ENCODE results near the gene PRM3. TPM values are rescaled to one million over a fixed set of nuclear protein-coding genes. Genes with fewer than 3 reads are reported as not detected.
A peak's percentile ranks its signal among the peaks of the same experiment; 100 is the strongest.

The PRM3 gene
- total RNA-seq, 2 experiments from 2014 or later, result not detected

DNA sequence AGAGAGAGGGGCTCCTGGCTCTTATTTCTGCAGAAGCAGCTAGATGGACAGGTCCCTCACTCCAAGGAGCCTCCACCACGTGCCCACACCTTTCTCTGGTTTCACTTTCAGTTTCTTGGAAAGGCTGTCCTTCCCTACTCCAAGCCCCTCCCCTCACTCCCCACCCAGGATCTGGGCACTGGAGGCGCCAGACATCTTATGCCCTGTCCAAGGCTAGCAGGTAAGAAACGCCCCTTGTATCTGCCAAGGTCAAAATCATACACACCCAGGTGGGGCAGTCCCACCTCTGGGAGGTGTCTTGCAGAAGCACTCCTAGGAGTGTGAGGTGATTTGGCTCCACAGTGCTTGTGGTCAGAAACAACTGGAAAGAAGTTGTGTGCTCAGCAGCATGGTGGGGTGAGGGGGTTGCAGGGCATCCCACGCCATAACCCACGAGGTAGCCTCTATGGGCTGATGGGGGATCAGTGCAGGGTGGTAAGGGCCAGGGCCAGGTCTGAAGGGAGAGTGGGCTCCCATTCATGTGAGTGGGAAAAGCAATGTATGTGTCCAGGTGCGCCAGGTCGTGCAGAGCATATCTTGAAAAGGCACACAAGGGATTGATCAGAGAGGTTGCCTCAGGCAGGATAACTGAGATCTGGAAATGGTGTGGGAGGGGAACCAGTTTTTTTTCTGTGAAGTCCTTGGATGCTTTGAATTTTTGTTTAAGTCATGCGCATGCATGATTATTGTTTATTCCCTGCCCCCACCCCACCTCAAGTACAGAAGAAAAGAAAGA is 39.5 kb upstream of the PRM3 start:
- peak overlapping the region; percentile 62 for H3K4me2 ChIP-seq (ENCODE audit: low read length)
- H3K27ac ChIP-seq (ENCODE audit: low read depth, low read length, poor library complexity, severe bottlenecking), result peak overlapping the region; percentile 99
- TF ChIP-seq EZH2phosphoT487 (IDR thresholded peaks at IDR 0.05; ENCODE audit: borderline replicate concordance, low read depth, low read length) (no peak), CTCF (conservative IDR thresholded peaks at IDR 0.05; ENCODE audit: low read length) (no peak)
- H4K20me1 ChIP-seq (ENCODE audit: insufficient read depth, low read length), result no peaks in the 10 kb centered on the region
- H3K9me3 ChIP-seq (ENCODE audit: low read length), result peaks cover 5% of the 10 kb centered on the region; the same call in 1 of the 2 replicates
- H3K4me1 ChIP-seq (ENCODE audit: insufficient read depth, low read length, poor library complexity, severe bottlenecking), result peaks cover 79% of the 10 kb centered on the region
- DNase-seq (ENCODE audit: low spot score), result no peak
- no peaks in the 10 kb centered on the region for H3K79me2 ChIP-seq (ENCODE audit: insufficient read depth, low read depth, low read length)
- ChIA-PET CTCF (ENCODE audit: unreplicated experiment) (interaction anchor here (0.6 kb wide), 1 partner anchor 31 kb away, joined by 4 read pairs; no protein-coding TSS in a partner anchor), POLR2A (interaction anchor here (0.6 to 6.8 kb wide), 6 partner anchors 12 to 58 kb away, joined by 3 to 79 read pairs (median 6); partner anchors contain the start of gene SOCS1)
- BruUV-seq (replicated peaks), result no TSS peak
- H3K4me3 ChIP-seq (ENCODE audit: low read depth, low read length, poor library complexity, severe bottlenecking), result no peak overlapping the region
- H2AFZ ChIP-seq (ENCODE audit: low read length), result peak overlapping the region; percentile 3; the same call in 1 of the 2 replicates
- H3K9me2 ChIP-seq (ENCODE audit: insufficient read depth, low read length), result no peaks in the 10 kb centered on the region
- intact Hi-C loops (cut with micrococcal nuclease; ENCODE audit: unreplicated experiment), result loop anchor here (5.0 kb wide), 1 partner anchor 309 kb away; no protein-coding TSS in a partner anchor
- H3K36me3 ChIP-seq (ENCODE audit: insufficient read depth, low read length), result no peaks in the 10 kb centered on the region

DNA sequence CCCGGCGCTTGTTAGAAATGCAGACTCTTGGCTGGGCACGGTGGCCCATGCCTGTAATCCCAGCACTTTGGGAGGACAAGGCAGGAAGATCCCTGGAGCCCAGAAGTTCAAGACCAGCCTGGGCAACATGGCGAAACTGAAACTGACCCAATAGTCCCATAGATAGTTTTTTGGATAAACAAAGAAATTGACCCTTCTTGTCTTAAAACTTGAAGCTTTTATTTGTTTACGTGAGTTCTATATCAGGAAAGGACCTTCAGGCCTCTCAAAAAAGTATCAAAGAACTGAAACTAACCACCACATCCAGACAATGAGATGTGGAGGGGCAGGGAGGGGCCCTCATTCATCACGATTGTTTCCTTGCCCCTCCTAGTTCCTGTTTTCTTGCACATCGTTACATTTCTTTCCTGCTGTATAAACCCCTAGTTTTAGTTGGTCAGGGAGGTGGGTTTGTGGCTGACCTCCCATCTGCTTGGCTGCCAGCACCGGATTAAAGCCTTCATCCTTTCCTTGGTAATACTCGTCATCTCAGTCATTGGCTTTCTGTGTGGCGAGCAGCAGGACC is 37.6 kb upstream of the PRM3 start:
- DNase-seq (ENCODE audit: low spot score), result peak; percentile 93
- intact Hi-C loops (cut with micrococcal nuclease; ENCODE audit: unreplicated experiment), result loop anchor here (1.0 to 5.0 kb wide), 3 partner anchors 17 to 311 kb away; no protein-coding TSS in a partner anchor
- CTCF ChIA-PET (ENCODE audit: unreplicated experiment), result no interaction called here
- Histone ChIP-seq H3K36me3 (ENCODE audit: insufficient read depth, low read length) (no peaks in the 10 kb centered on the region; the same call in 1 of the 2 replicates), H3K79me2 (ENCODE audit: insufficient read depth, low read depth, low read length) (no peaks in the 10 kb centered on the region), H3K9me2 (ENCODE audit: insufficient read depth, low read length) (no peaks in the 10 kb centered on the region), H3K4me3 (ENCODE audit: low read depth, low read length, poor library complexity, severe bottlenecking) (peak overlapping the region; percentile 52), H3K9me3 (ENCODE audit: low read length) (peaks cover 16% of the 10 kb centered on the region), H3K4me2 (ENCODE audit: low read length) (peak overlapping the region; percentile 79), H3K4me1 (ENCODE audit: insufficient read depth, low read length, poor library complexity, severe bottlenecking) (peaks cover 87% of the 10 kb centered on the region), H2AFZ (ENCODE audit: low read length) (no peak overlapping the region), H4K20me1 (ENCODE audit: insufficient read depth, low read length) (no peaks in the 10 kb centered on the region), H3K27ac (ENCODE audit: low read depth, low read length, poor library complexity, severe bottlenecking) (peak overlapping the region; percentile 99)
- POLR2A ChIA-PET, result interaction anchor here (0.7 to 6.8 kb wide), 8 partner anchors 13 to 498 kb away, joined by 3 to 79 read pairs (median 4); partner anchors contain the start of gene SOCS1
- no peak for TF ChIP-seq EZH2phosphoT487 (IDR thresholded peaks at IDR 0.05; ENCODE audit: borderline replicate concordance, low read depth, low read length)
- no peak for TF ChIP-seq CTCF (conservative IDR thresholded peaks at IDR 0.05; ENCODE audit: low read length)
- no TSS peak for BruUV-seq (replicated peaks)
